Measurements from ENCODE around the gene HOXB1.

HOXB1 gene

DNA sequence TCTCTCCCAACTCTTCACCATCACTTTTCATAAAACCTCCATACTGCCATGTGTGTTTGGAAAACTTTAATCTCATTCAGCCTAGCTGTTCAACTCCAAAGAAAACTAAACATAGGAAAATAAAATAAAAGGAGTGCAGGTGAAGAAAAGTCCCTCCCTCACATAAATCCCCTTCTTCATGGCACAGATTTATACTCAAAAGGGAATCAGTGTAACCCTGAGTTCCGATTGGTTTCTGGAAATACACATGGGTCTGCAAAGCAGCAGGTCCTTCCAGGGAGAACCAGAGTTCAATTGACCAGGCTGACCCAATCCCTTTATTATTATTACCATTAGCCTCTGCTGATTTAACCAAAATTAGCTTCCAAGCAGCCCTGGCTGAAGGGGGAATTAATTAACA lies 23.0 kb upstream of the HOXB1 start:
- no peak for DNase-seq

DNA sequence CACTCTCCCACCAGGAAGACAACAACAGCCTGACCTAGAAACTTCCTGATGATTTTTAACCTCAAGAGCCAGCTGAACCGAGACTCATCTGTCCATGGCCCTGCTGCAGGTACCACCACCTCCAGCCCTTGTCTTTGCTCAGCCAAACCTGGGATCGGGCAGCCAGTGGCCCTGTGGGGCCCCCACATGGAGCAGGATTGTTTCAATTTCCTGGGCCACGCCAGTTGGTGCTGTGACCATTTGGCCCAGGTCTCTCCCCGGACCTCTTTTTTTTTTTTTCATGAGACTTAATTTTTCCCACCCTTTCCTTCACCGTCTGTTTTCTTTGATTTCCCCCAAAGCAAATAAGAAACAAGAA lies 22.4 kb upstream of the HOXB1 start:
- DNase-seq: no peak

- no peak for DNase-seq
Measured at GRCh38 chr17:48552466-48553189, 21.8 kb upstream of the HOXB1 start.

DNA sequence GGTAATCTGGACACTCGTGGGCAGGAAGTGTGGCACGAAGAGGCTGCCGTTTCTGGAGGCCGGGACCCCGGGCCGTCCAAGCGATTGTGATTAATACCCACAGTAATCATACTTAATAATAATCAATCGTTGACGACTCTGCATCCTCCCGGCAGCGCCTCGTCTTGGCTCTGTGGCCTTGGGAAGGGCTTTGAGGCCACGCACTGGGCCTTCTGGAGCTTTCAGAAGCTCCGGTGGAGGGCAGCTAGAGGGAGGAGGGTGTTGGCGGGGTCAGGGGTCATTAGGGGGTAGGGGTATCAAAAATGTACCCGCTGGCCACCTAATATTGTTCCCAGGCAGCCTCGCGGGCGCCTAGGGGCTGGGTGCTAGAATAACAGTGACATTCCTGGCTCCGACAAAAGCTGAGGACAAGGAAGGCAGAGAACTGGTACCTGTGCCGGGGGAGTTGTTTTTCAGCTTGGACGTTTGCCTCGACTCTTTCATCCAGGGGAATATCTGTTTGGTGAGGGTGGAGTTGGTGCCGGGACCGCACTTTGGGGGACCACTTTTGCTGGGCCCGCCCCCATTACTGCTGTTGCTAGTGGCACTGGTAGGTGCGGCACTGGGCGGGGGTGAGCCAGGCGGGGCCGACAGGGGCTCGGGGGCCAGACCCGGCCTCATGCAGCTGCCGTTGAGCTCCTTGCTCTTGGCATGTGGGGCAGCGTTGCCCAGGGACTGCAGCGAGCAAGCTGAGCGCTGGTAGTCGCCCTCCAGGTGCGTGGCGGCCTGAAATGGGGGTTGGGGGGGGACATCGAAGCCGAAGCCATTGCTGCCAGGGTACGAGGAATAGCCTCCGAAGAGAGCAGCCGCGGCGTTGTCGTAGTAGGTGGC lies 21.0 kb upstream of the HOXB1 start:
- DNase-seq: no peak

- DNase-seq: no peak
Measured at GRCh38 chr17:48551214-48551555, 20.4 kb upstream of the HOXB1 start.

DNA sequence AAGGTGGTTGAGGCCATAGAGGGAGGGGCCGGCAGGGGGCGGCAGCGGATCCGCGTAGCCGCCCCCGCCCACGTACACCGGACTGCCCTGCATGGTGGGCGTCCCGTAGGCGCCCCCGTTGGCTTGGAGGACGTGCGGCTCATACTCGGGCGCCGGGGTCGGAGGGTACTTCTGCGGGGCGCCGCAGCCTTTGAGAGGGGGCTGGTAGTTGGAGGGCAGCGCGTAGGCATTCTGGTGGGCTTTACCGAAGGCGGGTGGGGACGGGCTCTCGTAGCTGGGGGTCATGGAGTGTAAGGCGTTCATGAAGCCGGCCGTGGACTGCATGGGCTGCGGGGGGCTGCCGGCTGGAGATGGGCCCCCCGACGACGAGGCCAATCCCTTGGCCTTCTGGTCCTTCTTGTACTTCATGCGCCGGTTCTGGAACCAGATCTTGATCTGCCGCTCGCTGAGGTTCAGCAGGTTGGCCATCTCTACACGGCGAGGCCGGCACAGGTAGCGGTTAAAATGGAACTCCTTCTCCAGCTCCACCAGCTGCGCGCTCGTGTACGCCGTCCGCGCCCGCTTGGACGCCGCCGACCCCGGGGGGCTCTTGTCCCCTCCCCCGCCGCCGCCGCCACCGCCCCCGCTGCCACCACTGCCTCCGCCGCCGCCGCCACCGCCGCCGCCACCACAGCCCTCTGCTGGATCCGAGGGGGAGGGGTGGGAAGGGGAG lies 19.8 kb upstream of the HOXB1 start:
- DNase-seq: no peak

DNA sequence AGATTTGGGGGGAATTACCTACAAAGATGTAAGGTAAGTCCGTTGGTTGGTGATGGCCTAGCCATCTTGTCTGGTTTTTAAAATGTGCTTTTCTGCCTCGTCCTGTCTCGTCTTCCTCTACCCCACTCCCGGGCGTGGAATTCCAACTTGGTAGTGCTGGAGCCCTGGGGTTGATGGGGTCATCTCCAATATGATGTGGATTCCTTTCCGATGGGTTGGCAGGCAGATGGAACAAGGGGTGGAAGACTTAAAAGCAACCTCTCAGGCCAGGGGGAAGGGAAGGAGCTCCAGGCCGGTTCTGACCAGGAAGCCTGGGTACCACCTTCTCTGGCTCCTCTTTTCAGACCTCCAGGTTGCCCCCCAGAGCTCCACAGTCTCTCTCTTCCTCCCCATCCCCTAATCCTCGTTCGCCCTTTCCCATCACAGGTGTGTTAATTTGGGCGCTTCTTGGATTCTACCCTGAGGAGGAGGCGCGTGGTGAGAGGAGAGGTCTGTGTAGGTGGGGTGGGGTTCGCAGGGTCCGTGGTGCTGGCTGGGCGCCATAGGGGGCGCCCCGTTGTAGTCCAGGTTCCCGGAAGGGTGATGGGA lies 19.2 kb upstream of the HOXB1 start:
- no peak for DNase-seq

GRCh38 chr17:48549281-48549630 lies 18.4 kb upstream of the HOXB1 start:
- no peak for DNase-seq

DNA sequence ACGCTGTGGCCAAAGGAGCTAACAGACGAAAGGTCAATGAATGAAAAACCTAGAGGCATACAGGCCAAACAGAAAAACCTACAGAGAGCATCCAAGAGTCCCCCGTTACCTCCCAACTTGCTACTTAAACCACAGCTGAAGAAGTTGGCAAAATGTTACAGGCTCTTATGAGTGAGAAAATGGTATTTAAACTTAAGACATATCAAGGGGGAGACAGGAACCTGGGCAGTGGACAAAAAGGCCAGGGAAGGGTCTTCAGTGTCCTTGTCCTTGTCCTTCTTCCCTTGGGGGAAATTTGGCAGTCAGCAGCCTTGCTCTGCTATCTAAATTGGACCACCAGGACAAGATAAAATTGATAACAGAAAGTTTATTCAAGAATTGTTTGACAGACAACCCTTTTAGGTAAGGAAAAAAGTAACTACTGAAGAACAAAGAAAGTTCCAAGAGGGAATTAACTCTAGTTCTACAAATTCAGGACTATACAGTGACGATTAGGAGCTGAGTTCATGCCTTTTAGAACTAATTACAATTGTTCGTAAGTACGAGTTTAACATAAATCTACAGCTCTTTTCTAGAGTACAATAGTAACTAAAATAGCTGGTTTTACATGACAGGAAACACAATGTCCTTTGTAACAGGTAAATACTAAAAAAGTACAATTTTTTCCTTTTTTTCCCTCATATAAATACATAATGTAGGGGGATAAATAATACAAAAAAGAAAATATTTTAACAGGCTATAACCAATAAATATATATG lies 17.9 kb upstream of the HOXB1 start:
- no peak for DNase-seq

DNA sequence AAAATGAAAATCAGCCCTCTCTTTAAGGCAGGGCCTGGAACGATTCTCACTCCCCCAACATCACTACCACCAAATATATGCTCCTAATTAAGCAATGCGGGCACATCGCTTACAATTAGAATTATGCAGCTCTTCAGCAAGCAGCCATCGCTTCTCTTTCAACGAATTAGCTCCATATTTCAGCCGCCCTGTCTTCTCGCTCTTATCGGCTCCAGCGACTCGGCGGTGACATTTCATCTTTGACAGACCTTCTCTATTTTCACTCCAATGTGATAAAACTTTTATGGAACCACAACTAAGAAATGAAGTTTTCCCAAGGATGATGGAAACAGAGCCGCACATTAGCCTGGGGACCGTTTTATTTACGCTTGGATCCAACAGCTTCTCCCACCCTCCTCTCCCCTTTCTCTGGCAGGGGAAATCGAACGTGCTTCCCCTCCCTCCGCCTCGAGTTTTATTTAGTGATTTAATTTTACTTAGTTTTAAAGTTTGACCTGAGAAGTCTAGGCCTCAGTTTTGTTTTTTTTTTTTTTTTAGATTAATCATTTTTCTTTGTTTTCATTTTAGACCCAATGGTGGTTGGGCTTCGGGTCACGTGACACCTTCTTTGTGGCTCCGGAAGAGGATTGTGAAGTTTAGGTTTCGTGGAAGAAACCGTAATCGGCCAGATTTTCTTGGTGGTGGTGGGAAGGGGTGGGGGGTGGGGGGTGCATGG lies 17.2 kb upstream of the HOXB1 start:
- DNase-seq: no peak

DNA sequence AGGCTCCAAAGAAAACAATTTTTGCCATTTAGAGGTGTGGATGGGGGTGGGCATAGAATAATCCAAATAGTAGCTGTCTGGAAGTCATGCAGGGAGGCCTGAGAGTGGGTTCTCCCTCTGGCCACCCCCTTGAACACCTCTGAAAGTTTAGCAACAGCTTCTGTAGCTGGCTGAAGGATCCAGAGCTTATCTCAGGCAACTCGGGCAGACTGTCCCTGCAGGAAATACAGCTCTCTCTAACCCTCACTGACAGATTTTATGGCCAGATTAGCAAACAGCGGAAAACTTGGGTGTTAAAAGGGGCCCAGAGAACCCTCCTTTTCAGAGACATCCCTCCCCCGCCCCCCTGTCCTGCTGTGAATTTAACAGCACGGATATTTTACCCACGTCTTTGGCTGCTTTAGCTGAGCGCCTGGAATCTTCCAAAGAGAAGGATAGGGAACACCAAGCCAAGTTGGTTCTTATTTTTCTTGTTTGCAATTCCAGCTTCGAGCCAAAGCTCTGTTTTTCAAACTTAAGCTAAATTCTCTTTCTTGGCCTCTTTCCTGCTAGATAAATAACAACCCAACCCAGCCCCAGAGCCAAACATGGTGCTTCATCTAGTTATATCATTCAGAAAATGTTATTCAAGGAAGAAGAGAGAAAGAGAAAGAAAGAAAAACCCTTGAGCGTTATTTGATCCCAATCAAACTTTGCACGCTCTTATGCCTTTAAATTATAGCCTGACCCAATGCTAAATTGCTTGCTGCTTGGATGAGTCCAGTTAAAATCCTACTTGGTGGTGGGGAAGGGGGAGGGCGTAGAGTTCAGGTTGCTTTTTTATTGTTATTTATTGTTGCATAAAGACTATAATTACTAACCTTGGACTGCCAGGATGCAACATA lies 16.4 kb upstream of the HOXB1 start:
- no peak for DNase-seq

GRCh38 chr17:48546137-48546923 lies 15.5 kb upstream of the HOXB1 start:
- DNase-seq: no peak

GRCh38 chr17:48545539-48545938 lies 14.7 kb upstream of the HOXB1 start:
- DNase-seq: no peak

GRCh38 chr17:48545022-48545375 lies 14.2 kb upstream of the HOXB1 start, which contains the start of gene HOXB2:
Gene HOXB2 (minus strand): TSS chr17:48545109. CDS start chr17:48544911, 198 bp downstream.
- no peak for DNase-seq

DNA sequence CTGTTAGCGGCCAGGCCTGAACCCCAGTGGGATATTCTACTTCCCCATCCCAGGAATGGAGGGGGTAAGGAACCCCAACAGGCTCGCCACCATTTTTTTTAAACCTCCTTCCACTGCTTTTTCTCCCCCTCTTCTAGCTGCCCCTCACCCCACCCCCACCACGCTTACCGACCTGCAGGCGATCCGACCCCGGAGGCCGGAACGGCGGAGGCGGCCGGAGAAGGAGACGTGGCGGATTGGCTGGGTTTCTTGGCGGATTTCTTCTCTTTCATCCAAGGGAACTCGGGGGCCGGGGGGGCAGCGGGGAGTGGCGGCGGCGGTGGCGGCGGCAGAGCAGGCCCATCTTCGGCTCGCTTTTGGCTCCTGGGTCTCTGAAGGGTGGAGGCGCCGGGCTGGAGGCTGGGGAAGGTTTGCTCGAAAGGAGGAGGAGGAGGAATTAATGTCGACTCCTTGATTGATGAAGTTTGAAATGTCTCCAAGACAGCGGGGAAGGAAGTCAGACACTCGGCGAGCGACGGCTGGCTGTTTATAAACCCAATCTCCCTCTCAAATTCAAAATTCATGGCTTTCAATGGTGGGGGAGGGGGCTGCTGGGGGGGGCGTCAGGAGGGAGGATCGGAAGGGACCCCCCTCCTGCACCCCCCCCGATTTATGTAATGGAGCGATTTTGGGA lies 13.7 kb upstream of the HOXB1 start:
- peak; percentile 72 for DNase-seq

DNA sequence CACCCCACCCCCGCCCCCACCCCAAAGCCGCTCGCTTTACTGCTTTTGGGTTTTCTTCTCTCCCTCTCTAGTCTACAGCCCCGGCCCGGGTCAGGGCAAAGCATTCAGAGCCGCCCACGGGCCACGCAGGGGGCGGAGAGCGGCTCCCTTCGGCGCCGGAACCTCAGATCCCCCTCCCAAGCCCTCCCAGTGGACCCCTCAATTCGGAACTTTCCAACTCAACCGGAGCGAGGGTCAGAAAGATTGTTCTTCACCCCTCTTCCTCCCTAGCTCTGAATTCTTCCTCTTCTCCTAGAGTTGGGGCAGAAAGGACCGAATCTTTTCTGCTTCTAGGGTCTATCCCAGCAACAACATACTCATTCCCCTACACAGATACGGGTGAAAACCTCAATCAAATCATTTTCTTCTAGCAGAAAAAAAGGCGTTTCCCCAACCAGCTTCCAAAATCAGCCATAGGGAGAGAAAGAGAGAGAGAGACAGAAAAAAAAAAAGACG lies 13.1 kb upstream of the HOXB1 start:
- no peak for DNase-seq

- peak; percentile 26 for DNase-seq
Measured at GRCh38 chr17:48543107-48543853, 12.5 kb upstream of the HOXB1 start.

DNA sequence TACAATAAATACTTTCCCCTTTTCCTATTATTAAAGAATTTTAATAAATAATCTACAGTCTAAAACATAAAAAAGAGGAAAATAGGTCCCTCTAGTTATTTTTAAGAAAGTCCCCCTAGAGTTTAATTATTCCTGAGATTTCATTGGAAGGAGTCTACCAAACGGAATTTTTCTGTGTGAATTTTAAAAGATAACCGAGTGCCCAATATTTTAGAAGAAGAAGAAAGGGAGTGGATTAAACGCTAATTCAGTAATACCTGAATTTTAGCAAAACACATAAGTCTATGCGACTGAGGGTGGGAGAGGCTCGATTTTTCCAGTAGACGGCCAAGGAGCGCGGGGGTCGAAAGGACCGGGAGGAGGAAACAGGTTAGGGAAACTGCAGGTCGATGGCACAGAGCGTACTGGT lies 11.9 kb upstream of the HOXB1 start:
- no peak for DNase-seq

Data from NCI-H226 (cell line).